ENCODE measurements around the gene FCER2.

DNA sequence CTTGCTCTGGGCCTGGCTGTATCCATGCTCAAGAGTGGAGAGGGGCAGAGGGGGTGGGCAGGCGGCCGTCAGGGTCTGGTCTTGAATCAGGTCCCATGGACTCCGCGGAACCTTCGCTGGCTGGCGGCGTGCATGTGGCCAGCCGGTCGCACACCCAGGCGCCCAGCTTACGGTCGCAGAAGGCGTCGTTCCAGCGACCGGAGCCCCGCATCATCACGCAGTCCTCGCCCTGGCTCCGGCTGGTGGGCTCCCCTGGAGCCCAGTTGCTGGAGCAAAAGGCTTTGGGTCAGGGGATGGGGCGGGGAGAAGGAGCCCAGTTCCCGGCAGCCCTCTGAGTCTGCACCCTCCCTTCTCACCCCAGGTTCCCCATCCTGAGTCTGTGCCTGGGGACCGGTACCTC lies 12.8 kb downstream of the FCER2 start:
- TF ChIP-seq ZNF451 (CRISPR knock-in tag; IDR thresholded peaks at IDR 0.05) (no peak), ZFP41 (CRISPR knock-in tag; IDR thresholded peaks at IDR 0.05; ENCODE audit: borderline replicate concordance) (no peak), MBNL3 (CRISPR knock-in tag; conservative IDR thresholded peaks at IDR 0.05) (no peak), NFAT5 (CRISPR knock-in tag; IDR thresholded peaks at IDR 0.05) (no peak), RFX1 (IDR thresholded peaks at IDR 0.05) (no peak), KAT7 (CRISPR knock-in tag; IDR thresholded peaks at IDR 0.05; ENCODE audit: borderline replicate concordance) (no peak), TRIM24 (CRISPR knock-in tag; IDR thresholded peaks at IDR 0.05) (no peak), ZNF563 (CRISPR knock-in tag; IDR thresholded peaks at IDR 0.05) (no peak)
- TF ChIP-seq, protein P1, sequence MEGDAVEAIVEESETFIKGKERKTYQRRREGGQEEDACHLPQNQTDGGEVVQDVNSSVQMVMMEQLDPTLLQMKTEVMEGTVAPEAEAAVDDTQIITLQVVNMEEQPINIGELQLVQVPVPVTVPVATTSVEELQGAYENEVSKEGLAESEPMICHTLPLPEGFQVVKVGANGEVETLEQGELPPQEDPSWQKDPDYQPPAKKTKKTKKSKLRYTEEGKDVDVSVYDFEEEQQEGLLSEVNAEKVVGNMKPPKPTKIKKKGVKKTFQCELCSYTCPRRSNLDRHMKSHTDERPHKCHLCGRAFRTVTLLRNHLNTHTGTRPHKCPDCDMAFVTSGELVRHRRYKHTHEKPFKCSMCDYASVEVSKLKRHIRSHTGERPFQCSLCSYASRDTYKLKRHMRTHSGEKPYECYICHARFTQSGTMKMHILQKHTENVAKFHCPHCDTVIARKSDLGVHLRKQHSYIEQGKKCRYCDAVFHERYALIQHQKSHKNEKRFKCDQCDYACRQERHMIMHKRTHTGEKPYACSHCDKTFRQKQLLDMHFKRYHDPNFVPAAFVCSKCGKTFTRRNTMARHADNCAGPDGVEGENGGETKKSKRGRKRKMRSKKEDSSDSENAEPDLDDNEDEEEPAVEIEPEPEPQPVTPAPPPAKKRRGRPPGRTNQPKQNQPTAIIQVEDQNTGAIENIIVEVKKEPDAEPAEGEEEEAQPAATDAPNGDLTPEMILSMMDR (CRISPR knock-in tag; IDR thresholded peaks at IDR 0.05), result no peak
